ENCODE results near the gene ATP1A3. TPM values are rescaled to one million over a fixed set of nuclear protein-coding genes. Genes with fewer than 3 reads are reported as not detected.

The ATP1A3 gene
- total and polyA plus RNA-seq, 12 donors, result 0.11 to 35.0 (median 5.7) TPM; not detected in 1

GRCh38 chr19:41918653-41919244, 75.3 kb downstream of the ATP1A3 start:
- 83 to 88% (median 85%) methylated on average over 5 of the region's 5 CpGs for WGBS, 4 donors
- no peak for DNase-seq
- no peak overlapping the region for H3K4me3 ChIP-seq
- peaks cover 45% of the 10 kb centered on the region for H3K27me3 ChIP-seq
- TF ChIP-seq POLR2A (IDR thresholded peaks at IDR 0.05) (no peak), CTCF (IDR thresholded peaks at IDR 0.05) (no peak)
- intact Hi-C loops (cut with DNase I), result no loop called here
- no peak overlapping the region for H3K27ac ChIP-seq
- H3K4me1 ChIP-seq (replicated peaks in 1 of 2), result no peaks in the 10 kb centered on the region
- no peaks in the 10 kb centered on the region for H3K36me3 ChIP-seq (replicated peaks in 1 of 2)
- no peaks in the 10 kb centered on the region for H3K9me3 ChIP-seq (replicated peaks in 1 of 3)

DNA sequence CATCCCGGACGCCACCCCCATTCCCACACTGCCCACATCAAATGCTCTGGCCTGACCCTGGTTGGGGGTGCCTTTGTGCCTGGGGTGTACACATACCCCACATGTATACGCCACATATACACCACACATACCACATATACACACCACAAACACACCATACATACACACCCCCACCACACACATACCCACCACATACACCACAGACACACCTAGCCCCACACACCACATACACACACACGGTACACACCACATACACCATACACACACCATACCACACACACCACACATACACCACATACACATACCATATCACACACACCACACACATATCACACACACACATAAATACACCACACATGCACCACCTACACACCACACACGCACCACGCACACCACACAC, 75.9 kb downstream of the ATP1A3 start:
- H3K4me3 ChIP-seq, result no peak overlapping the region
- H3K9me3 ChIP-seq (replicated peaks in 1 of 3), result no peaks in the 10 kb centered on the region
- H3K27ac ChIP-seq, result no peak overlapping the region
- H3K36me3 ChIP-seq (replicated peaks in 1 of 2), result no peaks in the 10 kb centered on the region
- DNase-seq, result no peak
- intact Hi-C loops (cut with DNase I), result no loop called here
- peaks cover 43% of the 10 kb centered on the region for H3K27me3 ChIP-seq
- 74 to 84% (median 80%) methylated on average over 4 to 6 of the region's 6 CpGs for WGBS, 4 donors
- TF ChIP-seq POLR2A (IDR thresholded peaks at IDR 0.05) (no peak), CTCF (IDR thresholded peaks at IDR 0.05) (no peak)
- no peaks in the 10 kb centered on the region for H3K4me1 ChIP-seq (replicated peaks in 1 of 2)

- 29 to 63% (median 56%) methylated on average over 5 to 12 of the region's 12 CpGs for WGBS, 4 donors
- no peak for DNase-seq
- Histone ChIP-seq H3K27me3 (peaks cover 39% of the 10 kb centered on the region), H3K36me3 (replicated peaks in 1 of 2) (no peaks in the 10 kb centered on the region), H3K4me1 (replicated peaks in 1 of 2) (no peaks in the 10 kb centered on the region), H3K27ac (no peak overlapping the region), H3K9me3 (replicated peaks in 1 of 3) (no peaks in the 10 kb centered on the region), H3K4me3 (no peak overlapping the region)
- intact Hi-C loops (cut with DNase I), result no loop called here
- TF ChIP-seq CTCF (IDR thresholded peaks at IDR 0.05) (no peak), POLR2A (IDR thresholded peaks at IDR 0.05) (no peak)
Observed at GRCh38 chr19:41917676-41918075, 76.4 kb downstream of the ATP1A3 start.

Other genes starting within 250 kb of the ATP1A3 start
- under 1 TPM in 5 of 9 donors, not detected in 4; 0.06 to 0.76 (median 0.24) TPM for gene CEACAM6, start 238.7 kb downstream of the ATP1A3 start, total RNA-seq
- under 1 TPM in 2 of 3 donors, not detected in 1; 0.13 to 0.24 TPM for gene CEACAM6, start 238.7 kb downstream of the ATP1A3 start, polyA plus RNA-seq
- under 1 TPM in 3 of 9 donors, not detected in 6; 0.11 to 0.99 (median 0.68) TPM for gene CEACAM3, start 197.6 kb downstream of the ATP1A3 start, total RNA-seq
- under 1 TPM in 2 of 3 donors, not detected in 1; 0.30 to 0.32 TPM for gene CEACAM3, start 197.6 kb downstream of the ATP1A3 start, polyA plus RNA-seq
- not detected for gene LYPD4, start 149.5 kb downstream of the ATP1A3 start, total RNA-seq
- under 1 TPM in 1 of 3 donors, not detected in 2; 0.08 TPM for gene LYPD4, start 149.5 kb downstream of the ATP1A3 start, polyA plus RNA-seq
- gene DMRTC2, start 149.2 kb downstream of the ATP1A3 start, total RNA-seq, result not detected
- not detected for gene DMRTC2, start 149.2 kb downstream of the ATP1A3 start, polyA plus RNA-seq
- 1,000 to 10,000 TPM in 6 of 9 donors, 100 to 1,000 TPM in 3; 418 to 2,240 (median 1,254) TPM for gene RPS19, start 134.0 kb downstream of the ATP1A3 start, total RNA-seq
- 1,000 to 10,000 TPM in 2 of 3 donors, 100 to 1,000 TPM in 1; 534 to 3,405 (median 2,394) TPM for gene RPS19, start 134.0 kb downstream of the ATP1A3 start, polyA plus RNA-seq
- 1 to 10 TPM in 1 of 9 donors, under 1 TPM in 5, not detected in 3; 0.28 to 1.0 (median 0.48) TPM for gene CD79A, start 117.0 kb downstream of the ATP1A3 start, total RNA-seq
- gene CD79A, start 117.0 kb downstream of the ATP1A3 start, polyA plus RNA-seq, result 1 to 10 TPM in 2 of 3 donors, under 1 TPM in 1; 0.37 to 6.2 (median 1.3) TPM
- gene ARHGEF1, start 111.0 kb downstream of the ATP1A3 start, total RNA-seq, result 10 to 100 TPM in 8 of 9 donors, 1 to 10 TPM in 1; 8.3 to 86.9 (median 53.9) TPM
- gene ARHGEF1, start 111.0 kb downstream of the ATP1A3 start, polyA plus RNA-seq, result 100 to 1,000 TPM in 2 of 3 donors, 1 to 10 TPM in 1; 7.3 to 443 (median 196) TPM
- not detected for gene ERFL, start 65.8 kb downstream of the ATP1A3 start, total RNA-seq
- gene ERFL, start 65.8 kb downstream of the ATP1A3 start, polyA plus RNA-seq, result under 1 TPM in 1 of 3 donors, not detected in 2; 0.10 TPM
- 100 to 1,000 TPM; 106 to 397 (median 183) TPM for gene RABAC1, start 34.9 kb downstream of the ATP1A3 start, total RNA-seq
- gene RABAC1, start 34.9 kb downstream of the ATP1A3 start, polyA plus RNA-seq, result 100 to 1,000 TPM in 2 of 3 donors, 10 to 100 TPM in 1; 17.9 to 303 (median 174) TPM
- 1 to 10 TPM in 4 of 9 donors, under 1 TPM in 4, not detected in 1; 0.24 to 6.2 (median 0.85) TPM for gene GRIK5, start 76.0 kb upstream of the ATP1A3 start, total RNA-seq
- 10 to 100 TPM in 1 of 3 donors, 1 to 10 TPM in 2; 2.3 to 11.9 (median 2.4) TPM for gene GRIK5, start 76.0 kb upstream of the ATP1A3 start, polyA plus RNA-seq
- 10 to 100 TPM in 7 of 9 donors, 1 to 10 TPM in 2; 6.4 to 16.9 (median 13.2) TPM for gene ZNF574, start 81.9 kb upstream of the ATP1A3 start, total RNA-seq
- gene ZNF574, start 81.9 kb upstream of the ATP1A3 start, polyA plus RNA-seq, result 1 to 10 TPM; 2.7 to 7.9 (median 5.4) TPM
- 1 to 10 TPM in 8 of 9 donors, under 1 TPM in 1; 0.72 to 4.9 (median 2.9) TPM for gene POU2F2, start 138.2 kb upstream of the ATP1A3 start, total RNA-seq
- 10 to 100 TPM in 1 of 3 donors, 1 to 10 TPM in 2; 4.2 to 17.2 (median 6.8) TPM for gene POU2F2, start 138.2 kb upstream of the ATP1A3 start, polyA plus RNA-seq
- gene DEDD2, start 223.4 kb upstream of the ATP1A3 start, total RNA-seq, result 10 to 100 TPM; 27.1 to 54.8 (median 32.0) TPM
- 10 to 100 TPM; 26.0 to 39.9 (median 26.2) TPM for gene DEDD2, start 223.4 kb upstream of the ATP1A3 start, polyA plus RNA-seq
- 10 to 100 TPM in 2 of 9 donors, 1 to 10 TPM in 7; 4.2 to 12.5 (median 8.9) TPM for gene ZNF526, start 226.1 kb upstream of the ATP1A3 start, total RNA-seq
- 1 to 10 TPM; 2.0 to 5.1 (median 2.9) TPM for gene ZNF526, start 226.1 kb upstream of the ATP1A3 start, polyA plus RNA-seq
- gene GSK3A, start 248.4 kb upstream of the ATP1A3 start, total RNA-seq, result 10 to 100 TPM; 19.5 to 61.9 (median 41.3) TPM
- gene GSK3A, start 248.4 kb upstream of the ATP1A3 start, polyA plus RNA-seq, result 10 to 100 TPM; 51.0 to 94.9 (median 65.5) TPM

All from adrenal gland (tissue), 12 donors.